Fibroblast of mammary gland (primary cell): ENCODE measurements around the gene DCTN1.
A peak's percentile ranks its signal among the peaks of the same experiment; 100 is the strongest.
"Not testable (repeated sequence)": the region's sequence is repeated elsewhere in the genome, so short reads cannot be mapped to it uniquely, and the experiment has no call there.

ENCODE experiments used
- DNase-seq: peaks from one replicate; pipeline ENCODE4 v3.0.0-alpha.2; 2010; ENCODE audit warnings: low read depth
- H3K4me3 ChIP-seq: 2 replicates; pipeline ENCODE4 v1.5.1; 2011; ENCODE audit warnings: low read depth, mild to moderate bottlenecking, low read length, moderate library complexity; ENCODE audit not compliant: control insufficient read depth
- CTCF ChIP-seq: conservative IDR thresholded peaks from 2 replicates; pipeline ENCODE4 v1.5.1; 2011; ENCODE audit warnings: low read depth, low read length, inconsistent platforms; ENCODE audit not compliant: control insufficient read depth, insufficient read depth

DCTN1 gene

GRCh38 chr2:74424139-74424992, 44.3 kb upstream of the DCTN1 start:
- DNase-seq: no peak
- no peak for TF ChIP-seq CTCF
- no peak overlapping the region for H3K4me3 ChIP-seq

GRCh38 chr2:74423231-74424095, 43.4 kb upstream of the DCTN1 start:
- no peak for DNase-seq
- H3K4me3 ChIP-seq: no peak overlapping the region
- no peak for TF ChIP-seq CTCF

- peak within 1 kb of the TSS; percentile 91 for H3K4me3 ChIP-seq
- DNase-seq: peak; percentile 79
- no peak for TF ChIP-seq CTCF
These were observed 41.2 kb upstream of the DCTN1 start, which contains the start of the genes C2orf81 and WDR54 for GRCh38 chr2:74421221-74421870. Gene C2orf81, minus strand, starts transcription at chr2:74421619. Its CDS starts 59 bp downstream, at chr2:74421560. Gene WDR54, plus strand, starts transcription at chr2:74421730. Its CDS starts 424 bp downstream, at chr2:74422154.

GRCh38 chr2:74420443-74421103, 40.5 kb upstream of the DCTN1 start:
- H3K4me3 ChIP-seq: not testable (repeated sequence)

GRCh38 chr2:74420006-74420405, 39.9 kb upstream of the DCTN1 start:
- no peak overlapping the region for H3K4me3 ChIP-seq
- no peak for DNase-seq
- TF ChIP-seq CTCF: no peak

More at GRCh38 chr2:74420443-74421103, 40.5 kb upstream of the DCTN1 start:
- DNase-seq: not testable (repeated sequence)

- no peak for DNase-seq
- no peak overlapping the region for H3K4me3 ChIP-seq
- TF ChIP-seq CTCF: no peak
These were observed 39.2 kb upstream of the DCTN1 start for GRCh38 chr2:74419345-74419744.
